Stimulated activated CD8-positive, alpha-beta memory T cell treated with anti-CD3 and anti-CD28 coated beads, Interleukin-7, amount 100 ng/mL, for 24 hours (primary cell): ENCODE results near the gene PRRG2.

Experiments used
- DNase-seq: peaks from one replicate; pipeline ENCODE4 v3.0.0-alpha.2; 2020; ENCODE audit warnings: low read depth

PRRG2 gene

GRCh38 chr19:49581007-49581508, at the start of gene PRRG2:
TSS of gene PRRG2 (plus strand) at chr19:49581316. CDS start at chr19:49583220, 1,904 bp downstream.
- no peak for DNase-seq

- peak; percentile 68 for DNase-seq
Measured at GRCh38 chr19:49533551-49534488, 47.3 kb upstream of the PRRG2 start.

- no peak for DNase-seq
Measured at GRCh38 chr19:49534632-49535385, 46.3 kb upstream of the PRRG2 start.

DNA sequence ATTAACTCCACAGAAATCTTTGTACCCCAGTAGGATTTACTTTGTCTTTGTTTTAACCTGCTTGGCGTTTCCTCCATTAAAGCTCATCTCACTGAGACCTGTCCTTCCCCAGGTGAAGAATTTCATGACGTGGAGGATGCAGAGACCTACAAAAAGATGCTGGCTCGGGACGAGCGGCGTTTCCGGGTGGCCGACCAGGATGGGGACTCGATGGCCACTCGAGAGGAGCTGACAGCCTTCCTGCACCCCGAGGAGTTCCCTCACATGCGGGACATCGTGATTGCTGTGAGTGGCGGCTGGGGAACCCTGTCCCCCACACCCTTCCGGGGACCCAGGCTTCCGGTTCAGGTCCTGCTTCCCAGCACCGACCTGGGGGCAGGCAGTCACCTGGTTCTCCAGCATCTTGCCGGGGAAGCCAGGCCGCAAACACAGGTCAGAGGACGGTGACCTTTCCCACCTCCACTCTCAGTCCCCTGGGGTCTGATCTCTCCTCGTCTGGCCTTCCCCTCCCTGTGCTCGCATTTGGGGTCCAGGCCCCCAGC, 44.1 kb upstream of the PRRG2 start:
- no peak for DNase-seq

- no peak for DNase-seq
Measured at GRCh38 chr19:49538643-49539042, 42.5 kb upstream of the PRRG2 start.

GRCh38 chr19:49539192-49539952, 41.7 kb upstream of the PRRG2 start:
- no peak for DNase-seq

DNA sequence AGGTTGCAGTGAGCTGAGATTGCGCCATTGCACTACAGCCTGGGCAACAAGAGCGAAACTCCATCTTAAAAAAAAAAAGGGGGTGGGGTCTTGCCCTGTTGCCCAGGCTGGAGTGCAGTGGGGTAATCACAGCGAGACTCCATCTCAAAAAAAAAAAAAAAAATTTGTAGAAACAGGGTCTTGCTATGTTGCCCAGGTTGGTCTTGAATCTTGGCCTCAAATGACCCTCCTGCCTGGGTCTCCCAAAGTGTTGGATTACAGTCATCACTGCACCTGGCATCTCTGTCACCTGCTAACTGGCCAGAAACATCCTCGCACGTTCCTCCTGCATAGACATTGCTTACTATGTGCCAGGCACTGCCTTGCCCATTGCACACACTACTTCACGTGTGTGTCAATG, 39.2 kb upstream of the PRRG2 start:
- no peak for DNase-seq

DNA sequence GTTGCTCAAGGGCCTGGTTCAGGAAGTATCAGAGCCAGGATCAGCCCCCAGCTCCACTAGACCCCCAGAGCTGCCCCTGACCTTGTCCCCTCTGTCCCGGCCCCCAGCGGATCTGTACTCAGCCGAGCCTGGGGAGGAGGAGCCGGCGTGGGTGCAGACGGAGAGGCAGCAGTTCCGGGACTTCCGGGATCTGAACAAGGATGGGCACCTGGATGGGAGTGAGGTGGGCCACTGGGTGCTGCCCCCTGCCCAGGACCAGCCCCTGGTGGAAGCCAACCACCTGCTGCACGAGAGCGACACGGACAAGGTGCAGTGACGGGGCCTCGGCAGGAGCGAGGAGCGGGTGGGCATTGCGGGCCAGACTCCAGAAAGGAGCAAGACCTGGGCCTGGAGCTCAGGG, 38.7 kb upstream of the PRRG2 start:
- DNase-seq, result no peak

GRCh38 chr19:49543032-49543431, 38.1 kb upstream of the PRRG2 start:
- DNase-seq, result no peak

- DNase-seq, result no peak
Measured at GRCh38 chr19:49544154-49544553, 37.0 kb upstream of the PRRG2 start.

GRCh38 chr19:49546825-49547565, 34.1 kb upstream of the PRRG2 start:
- no peak for DNase-seq

DNA sequence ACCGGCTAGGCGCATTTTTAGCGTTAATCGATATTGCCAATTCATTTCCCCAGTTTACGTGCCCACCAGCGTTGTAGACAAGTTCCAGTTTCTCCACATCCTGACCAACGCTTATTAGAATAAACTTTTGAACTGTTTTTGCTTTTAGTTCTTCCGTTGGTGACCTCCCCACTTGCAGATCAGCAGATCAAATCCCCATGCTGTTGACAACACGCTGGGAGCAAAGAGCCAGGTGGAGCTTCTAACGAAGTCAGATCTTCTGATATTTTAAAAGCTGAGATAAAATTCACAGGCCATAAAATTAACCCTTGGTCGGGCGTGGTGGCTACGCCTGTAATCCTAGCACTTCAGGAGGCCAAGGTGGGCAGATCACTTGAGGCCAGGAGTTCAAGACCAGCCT, 32.1 kb upstream of the PRRG2 start:
- no peak for DNase-seq

GRCh38 chr19:49551531-49551930, 29.6 kb upstream of the PRRG2 start:
- no peak for DNase-seq

GRCh38 chr19:49552749-49553148, 28.4 kb upstream of the PRRG2 start:
- no peak for DNase-seq

DNA sequence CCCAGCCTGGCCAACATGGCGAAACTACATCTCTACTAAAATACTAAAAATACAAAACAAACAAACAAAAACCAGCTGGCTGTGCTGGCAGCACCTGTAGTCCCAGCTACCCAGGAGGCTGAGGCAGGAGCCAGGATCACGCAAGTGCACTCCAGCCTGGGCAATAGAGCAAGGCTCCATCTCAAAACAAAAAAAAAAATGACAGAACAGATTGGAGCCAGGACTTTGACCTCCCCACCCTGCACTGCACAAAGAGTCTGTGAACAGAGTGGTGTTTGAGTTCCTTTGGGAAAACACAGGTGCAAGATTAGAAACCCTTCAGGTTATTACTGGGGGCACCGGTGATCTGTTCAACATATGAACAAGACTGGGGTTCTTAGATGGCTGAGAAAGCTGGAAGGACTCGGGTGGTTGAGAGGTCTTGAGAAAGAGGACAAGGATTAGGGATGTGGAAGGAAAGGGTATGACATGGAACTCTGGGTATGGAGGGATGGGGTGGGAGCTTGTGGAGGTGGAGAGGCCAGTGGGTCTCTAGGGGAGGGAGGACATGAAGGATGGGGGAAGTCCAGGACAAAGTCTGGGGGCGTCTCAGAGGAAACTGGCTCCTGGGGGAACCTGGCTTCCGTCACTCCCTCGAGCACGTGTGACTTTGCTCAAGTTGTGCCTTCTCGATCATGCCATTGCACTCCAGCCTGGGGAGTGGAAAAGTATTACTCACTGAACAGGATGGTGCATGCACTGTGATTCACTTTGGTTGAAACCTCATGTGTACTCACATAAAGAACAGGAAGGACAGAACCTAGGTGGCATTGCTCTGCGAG, 27.5 kb upstream of the PRRG2 start:
- DNase-seq, result no peak

DNA sequence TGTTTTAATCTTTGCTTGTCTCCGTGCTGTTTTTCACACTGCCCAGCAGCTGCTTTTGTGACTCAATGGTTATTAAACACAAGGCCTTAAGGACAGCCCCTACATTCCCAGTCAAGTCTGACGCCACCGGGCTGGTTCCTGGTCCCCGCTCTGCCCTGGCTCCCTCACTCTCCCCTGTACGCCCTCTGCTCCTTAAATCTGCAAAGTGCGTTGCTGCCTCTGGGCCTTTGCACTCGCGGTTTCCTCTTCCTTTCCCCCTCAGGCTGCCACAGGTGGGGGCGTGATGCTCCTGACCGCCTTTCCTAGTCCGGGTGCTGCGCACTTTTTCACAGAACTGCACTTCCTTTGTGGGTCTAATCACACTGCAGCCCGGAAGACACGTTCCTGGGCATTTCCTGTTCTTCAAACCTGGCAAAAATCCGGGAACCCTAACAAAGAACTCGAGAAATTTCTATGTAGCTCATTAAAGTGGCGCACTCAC, 26.4 kb upstream of the PRRG2 start:
- DNase-seq, result no peak

DNA sequence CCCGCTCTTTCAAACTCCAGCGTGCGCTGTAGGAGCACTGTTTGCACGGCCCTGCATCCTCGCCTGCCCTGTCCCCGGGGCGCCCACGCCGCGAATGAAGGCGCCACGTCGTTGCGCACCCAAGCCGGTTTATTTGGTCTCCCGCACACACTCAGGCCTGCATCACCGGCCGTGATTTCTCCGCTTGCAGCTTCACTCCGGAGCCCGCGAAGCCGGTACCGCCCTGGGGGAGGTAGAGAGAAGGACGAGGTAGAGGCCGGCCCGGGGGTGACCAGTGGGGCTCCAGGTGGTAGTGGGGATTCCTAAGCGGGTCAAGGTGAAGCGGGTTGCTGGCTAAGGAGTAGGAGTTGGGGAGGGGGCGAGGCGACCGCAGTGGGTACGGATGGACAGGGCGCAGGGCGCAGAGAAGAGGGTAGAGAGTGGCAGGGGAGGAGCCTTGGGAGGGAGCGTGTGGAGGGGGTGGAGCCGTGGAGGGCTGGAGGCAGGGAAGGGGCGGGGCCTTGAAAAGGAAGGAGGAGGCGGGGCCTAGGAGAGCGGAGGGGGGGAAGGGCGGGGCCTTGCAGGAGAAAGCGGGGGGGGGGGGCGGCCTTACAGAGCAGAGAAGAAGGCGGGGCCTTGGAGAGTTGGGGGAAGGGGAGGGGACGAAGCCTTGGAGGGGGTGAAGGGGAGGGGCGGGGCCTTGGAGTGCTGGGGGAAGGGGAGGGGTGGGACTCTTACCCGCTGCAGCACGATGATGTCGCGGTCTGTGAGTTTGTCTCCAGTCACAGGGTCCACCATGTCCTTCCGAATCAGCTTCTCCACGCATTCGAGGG, 25.3 kb upstream of the PRRG2 start:
- DNase-seq, result peak; percentile 61

GRCh38 chr19:49556412-49557398, 24.4 kb upstream of the PRRG2 start:
- no peak for DNase-seq
